HTR-8/SVneo (cell line): ENCODE measurements around the gene TRPM3.

ENCODE experiments used
- DNase-seq: peaks from one replicate; pipeline ENCODE4 v3.0.0; 2011; ENCODE audit warnings: low spot score, mixed read lengths; ENCODE audit not compliant: insufficient read length
- FAIRE-seq: peaks from 2 replicates; lab custom pipeline; 2011; peaks lifted over from hg19 to GRCh38; lab: Jason Lieb, UNC

The TRPM3 gene

DNA sequence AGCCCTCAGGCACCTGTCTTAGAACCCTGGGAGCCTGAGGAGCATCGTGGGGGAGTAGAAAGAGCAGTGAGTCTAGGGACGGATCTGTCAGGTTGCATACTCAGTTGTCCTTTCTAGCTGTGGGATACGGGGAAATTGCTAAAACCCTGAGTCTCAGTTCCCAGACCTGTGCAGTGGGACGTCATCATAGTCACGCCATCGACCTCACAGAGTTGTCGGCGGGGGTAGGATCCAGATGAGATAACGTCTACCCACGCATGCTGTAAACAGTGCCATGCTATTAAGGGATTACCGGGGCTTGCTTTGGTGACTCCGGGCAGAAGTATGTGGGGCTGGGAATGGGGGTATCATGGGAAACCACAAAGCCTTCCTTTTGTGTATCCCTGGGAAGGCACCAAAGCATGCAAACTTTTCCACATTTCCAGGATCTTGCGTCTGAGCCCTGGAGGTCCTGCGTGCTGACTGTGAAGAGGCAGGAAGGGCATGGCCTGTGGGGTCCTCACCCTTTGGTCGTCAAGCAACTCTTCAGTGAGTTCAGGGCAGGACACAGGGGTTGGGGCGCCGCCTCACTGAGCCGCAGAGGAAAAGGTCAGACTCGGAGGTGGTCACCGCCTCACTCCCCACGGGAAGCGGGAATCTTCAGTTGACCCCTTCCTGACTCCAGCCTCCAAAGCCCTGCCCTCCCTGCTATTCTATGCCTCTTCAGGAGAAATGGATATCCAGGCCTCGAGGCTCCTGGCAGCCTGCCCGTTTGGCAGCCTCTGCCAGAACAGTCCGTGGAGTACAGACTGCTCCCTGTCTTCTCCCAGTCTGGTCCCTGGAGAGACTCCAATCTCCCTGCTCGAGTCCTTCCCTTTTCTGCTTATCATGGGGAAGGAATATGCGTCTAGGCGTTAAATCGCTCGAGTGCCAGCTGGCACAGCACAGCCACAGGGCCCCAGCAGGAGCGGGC is 520.1 kb downstream of the TRPM3 start:
- peak; percentile 81 for DNase-seq
- peak; percentile 96 for FAIRE-seq

DNA sequence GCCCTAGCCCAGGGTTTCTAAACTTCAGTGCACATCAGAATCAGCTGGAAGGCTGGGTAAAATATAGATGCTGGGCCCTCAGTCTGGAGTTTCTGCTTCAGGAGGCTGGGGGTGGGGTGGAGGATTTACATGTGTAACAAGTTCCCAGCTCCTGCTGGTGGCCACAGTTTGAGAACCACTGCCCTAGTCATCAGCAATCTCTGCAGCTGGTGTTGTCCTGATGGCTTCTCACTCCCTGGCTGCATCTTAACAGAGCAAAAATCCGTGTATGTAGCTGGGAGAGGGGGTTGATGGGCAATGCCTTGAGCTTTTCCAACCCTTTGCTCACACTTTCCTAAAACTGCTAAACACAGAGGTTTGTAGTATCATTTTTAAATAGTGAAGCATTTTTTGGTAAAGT is 520.9 kb downstream of the TRPM3 start:
- DNase-seq: no peak
- no peak for FAIRE-seq

GRCh38 chr9:70597886-70598285 is 523.5 kb downstream of the TRPM3 start:
- FAIRE-seq (no peak), DNase-seq (no peak)

DNA sequence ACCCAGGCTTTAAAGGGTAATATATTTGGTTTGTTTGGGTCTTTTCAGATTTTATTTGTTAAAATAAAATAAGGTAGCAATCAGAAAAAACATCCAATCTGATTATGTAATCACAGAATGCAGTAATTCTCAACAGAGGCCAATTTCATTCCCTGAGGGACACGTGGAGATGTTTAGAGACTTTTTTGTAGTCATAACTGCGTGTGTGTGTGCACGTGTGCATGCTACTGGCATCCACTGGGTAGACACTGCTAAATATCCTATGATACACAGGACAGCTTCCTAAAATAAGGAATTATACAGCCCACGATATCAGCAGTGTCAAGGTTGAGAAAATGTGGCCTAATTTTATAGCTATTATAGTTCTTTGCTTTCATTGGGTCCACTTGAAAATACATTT is 526.2 kb downstream of the TRPM3 start:
- no peak for DNase-seq
- FAIRE-seq: no peak

- DNase-seq: no peak
- no peak for FAIRE-seq
Observed at GRCh38 chr9:70594386-70594944, 527.0 kb downstream of the TRPM3 start.

- DNase-seq (no peak), FAIRE-seq (no peak)
Observed at GRCh38 chr9:70593241-70593640, 528.2 kb downstream of the TRPM3 start.

- FAIRE-seq: no peak
- DNase-seq: no peak
Observed at GRCh38 chr9:70590315-70590677, 531.1 kb downstream of the TRPM3 start.

DNA sequence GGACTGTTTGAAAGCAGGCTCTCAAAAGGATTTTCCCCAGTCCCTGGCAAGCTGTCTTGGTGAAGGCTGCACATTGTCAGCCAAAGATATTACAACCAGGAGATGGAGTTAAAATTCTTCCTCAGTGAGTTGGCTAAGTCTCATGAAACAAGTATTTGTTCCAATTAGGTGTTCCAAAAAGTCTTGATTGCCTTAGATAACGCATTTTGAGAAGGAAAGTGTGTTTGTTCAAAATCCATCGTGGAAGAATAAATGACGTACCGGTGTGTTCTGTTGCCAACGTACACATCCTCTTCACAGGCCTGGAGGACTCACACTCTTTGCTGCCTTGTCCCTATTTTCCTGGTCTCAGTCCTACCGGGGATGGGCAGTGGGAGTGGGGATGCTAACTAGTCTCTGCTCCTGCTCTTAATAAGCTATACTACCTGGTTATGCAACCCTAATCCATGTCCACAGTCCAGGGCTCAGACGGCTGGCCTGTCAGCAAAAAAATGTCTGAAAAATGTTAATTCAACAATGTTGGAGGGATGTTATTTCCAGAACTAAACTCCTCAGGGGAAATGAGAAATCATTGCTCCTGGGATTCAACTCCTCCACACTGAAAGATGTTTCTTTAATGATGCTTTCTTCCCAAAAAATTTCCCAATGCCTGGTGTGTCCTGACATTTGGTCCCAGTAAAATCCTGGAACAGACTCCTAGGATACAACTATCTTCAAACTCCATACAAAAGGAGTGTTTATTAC is 531.7 kb downstream of the TRPM3 start:
- FAIRE-seq: no peak

DNA sequence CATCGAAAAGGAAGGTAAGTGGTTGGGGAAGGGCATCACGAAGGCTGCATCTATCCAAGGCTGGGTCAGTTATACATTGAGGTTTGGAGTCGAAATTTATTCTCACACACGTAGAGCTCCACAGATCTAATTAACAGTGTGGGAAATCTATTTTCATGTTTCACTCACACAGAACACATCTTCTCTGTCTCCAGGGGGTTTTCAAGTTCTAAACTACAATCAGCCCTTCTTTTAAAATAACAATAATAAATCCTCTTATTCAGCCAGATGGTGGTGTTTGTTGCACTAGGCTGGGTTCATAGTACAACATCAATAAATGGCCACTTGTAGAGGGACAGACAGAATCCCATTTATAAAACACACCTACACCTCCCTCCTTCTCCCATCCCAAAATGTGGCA is 532.4 kb downstream of the TRPM3 start:
- DNase-seq (no peak), FAIRE-seq (no peak)

More for the DNA sequence above, 531.7 kb downstream of the TRPM3 start:
- no peak for DNase-seq

DNA sequence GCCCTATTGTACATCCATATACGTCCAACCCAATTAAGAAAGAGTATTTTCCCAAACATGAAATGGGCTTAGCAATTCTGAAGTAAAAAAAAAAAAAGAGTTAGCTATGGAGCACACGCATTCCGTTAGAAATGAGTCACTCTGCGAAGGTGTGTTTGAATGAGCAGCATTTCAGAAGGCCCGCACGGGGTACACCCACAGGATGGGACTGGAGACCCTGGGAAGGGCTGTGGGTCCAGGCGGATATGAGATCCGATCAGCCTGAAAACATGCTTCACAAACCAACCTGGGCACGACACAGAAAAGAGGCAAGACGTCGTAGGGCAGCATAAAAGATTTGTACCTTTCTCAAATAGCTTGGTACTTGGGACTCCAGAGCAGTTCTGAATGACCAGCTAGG is 533.0 kb downstream of the TRPM3 start:
- no peak for FAIRE-seq
- no peak for DNase-seq

- no peak for DNase-seq
- FAIRE-seq: no peak
Observed at GRCh38 chr9:70587201-70587600, 534.2 kb downstream of the TRPM3 start.

- FAIRE-seq (no peak), DNase-seq (no peak)
Observed at GRCh38 chr9:70586476-70586875, 534.9 kb downstream of the TRPM3 start.

GRCh38 chr9:70581955-70582350 is 539.5 kb downstream of the TRPM3 start:
- no peak for DNase-seq
- FAIRE-seq: no peak

DNA sequence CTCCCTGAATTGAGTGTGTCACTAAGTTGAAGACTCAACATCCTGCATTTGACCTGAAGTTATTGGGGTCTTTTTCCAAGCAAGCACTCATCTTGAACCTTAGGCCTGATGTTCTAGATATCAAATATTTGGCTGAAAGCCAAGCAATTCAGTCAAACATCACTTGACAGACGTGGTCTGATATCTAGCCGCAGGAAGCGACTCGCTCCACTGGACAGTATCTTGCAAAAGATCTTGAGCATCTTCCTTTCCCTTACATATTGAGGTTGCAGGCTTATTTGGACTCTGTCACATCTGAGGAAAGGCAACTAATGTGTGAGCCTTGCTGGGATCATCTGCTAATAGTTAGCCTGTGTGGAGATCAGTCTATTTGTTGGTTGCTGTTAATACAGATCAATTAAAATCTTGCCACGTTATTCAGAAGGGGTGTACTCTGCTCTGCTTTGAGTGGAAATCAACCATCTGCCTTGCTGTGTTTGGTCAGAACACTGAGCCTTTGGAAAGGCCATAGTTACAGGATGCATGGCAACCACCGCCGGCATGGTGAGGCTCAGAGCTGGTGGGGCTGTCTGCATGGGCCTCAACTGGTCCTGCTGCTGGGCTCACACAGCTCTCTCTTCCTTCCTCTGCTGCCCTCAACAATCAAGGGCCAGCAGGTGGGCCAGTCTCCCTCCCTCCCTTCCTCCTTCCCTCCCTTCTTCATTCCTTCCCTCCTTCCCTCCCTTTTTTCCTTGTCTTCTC is 540.0 kb downstream of the TRPM3 start:
- FAIRE-seq: no peak

GRCh38 chr9:70580606-70581195 is 540.7 kb downstream of the TRPM3 start:
- FAIRE-seq: no peak
- DNase-seq: no peak

More for the DNA sequence above, 540.0 kb downstream of the TRPM3 start:
- no peak for DNase-seq

DNA sequence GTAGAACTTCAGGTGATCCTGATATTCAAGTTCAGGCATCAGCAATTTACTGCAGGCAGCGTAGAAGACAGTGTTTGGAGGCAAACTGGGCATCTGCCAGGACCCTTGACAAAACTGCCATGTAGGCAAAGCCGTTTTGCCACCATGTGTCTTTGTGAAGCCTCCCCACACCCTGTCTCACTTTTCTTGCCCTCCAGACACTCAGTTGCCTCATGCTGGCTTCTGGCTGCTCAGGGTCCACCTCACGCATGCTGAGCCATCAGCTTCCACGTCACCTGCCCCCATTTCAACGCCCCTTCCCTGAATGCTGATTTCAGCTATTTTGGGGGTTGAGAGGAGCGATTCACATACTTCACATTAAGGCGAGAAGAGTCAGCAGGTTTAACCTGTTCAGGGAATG is 541.7 kb downstream of the TRPM3 start:
- DNase-seq (no peak), FAIRE-seq (no peak)

DNA sequence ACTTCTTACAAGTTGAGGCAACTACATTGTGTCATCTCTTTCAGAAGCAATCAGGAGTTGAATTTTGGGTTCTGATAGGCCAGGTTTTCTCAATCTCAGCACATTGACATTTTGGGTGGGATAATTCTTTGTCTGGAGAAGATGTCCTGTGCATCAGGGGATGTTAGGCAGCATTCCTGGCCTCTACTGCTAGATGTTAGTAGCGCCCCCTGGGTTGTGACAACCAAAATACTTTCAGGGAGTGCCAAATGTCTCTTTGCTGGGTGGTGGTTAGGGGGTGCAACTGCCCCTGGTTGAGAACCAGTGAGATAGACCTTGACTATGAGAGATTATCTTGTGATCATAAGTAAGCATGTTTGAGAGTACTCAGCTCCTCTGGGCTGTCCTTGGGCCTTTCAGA is 542.7 kb downstream of the TRPM3 start:
- DNase-seq (no peak), FAIRE-seq (no peak)

DNA sequence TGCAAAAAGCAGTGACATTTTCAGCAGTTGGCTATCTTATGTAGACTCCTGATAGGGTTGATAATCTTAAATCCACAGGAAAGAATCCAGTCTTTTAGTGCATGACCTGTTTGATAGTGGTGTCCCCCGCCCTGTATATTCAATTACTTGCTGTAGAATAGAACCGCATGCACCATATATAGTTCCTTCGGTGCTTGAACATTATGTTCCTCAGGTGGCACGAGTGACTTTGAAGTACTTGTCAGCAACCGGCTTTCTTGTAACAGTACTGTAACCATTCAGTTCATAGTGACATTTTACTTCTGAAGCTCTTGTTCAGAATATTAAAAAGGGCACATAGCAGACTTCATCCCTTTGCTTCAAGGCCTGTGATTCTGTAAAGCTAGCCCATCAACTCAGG is 543.8 kb downstream of the TRPM3 start:
- no peak for DNase-seq

DNA sequence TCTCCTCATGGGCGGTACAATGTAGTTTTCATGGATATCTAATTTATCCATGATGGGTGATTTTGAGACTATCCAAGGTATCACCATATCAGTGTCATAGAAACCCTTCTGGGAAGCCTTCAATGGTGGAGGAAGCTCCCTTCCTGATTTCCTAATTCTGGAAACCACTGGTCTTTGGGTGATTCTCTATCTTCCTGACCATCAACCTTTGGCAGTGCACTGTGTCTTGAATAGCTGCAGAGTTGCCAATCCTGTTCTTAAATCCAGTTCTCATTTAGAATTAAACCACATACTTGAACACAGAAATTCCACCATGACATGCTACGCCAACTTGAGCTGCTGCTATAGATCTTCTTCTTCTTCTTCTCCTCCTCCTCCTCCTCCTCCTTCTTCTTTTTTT is 545.3 kb downstream of the TRPM3 start:
- no peak for DNase-seq
- no peak for FAIRE-seq

More for the DNA sequence above, 543.8 kb downstream of the TRPM3 start:
- FAIRE-seq: no peak
